G401.6 (cell line): ENCODE results near the gene MZT2A.
"Not testable (repeated sequence)": the region's sequence is repeated elsewhere in the genome, so short reads cannot be mapped to it uniquely, and the experiment has no call there.

Source experiments
- FAIRE-seq: peaks from 2 replicates; lab custom pipeline; 2012; peaks lifted over from hg19 to GRCh38; lab: Jason Lieb, UNC

MZT2A gene

GRCh38 chr2:131490616-131491468, 1.4 kb downstream of the MZT2A start:
- FAIRE-seq = not testable (repeated sequence)

GRCh38 chr2:131488306-131489205, 3.6 kb downstream of the MZT2A start:
- FAIRE-seq = no peak

GRCh38 chr2:131486201-131486902, 5.8 kb downstream of the MZT2A start:
- not testable (repeated sequence) for FAIRE-seq

GRCh38 chr2:131484906-131485460, 7.2 kb downstream of the MZT2A start:
- not testable (repeated sequence) for FAIRE-seq

- FAIRE-seq = not testable (repeated sequence)
Measured at GRCh38 chr2:131483981-131484820, 8.0 kb downstream of the MZT2A start.

- not testable (repeated sequence) for FAIRE-seq
Measured at GRCh38 chr2:131482506-131483155, 9.6 kb downstream of the MZT2A start.

- FAIRE-seq = not testable (repeated sequence)
Measured at GRCh38 chr2:131480351-131480750, 11.8 kb downstream of the MZT2A start.

- not testable (repeated sequence) for FAIRE-seq
Measured at GRCh38 chr2:131478850-131479461, 13.2 kb downstream of the MZT2A start.

GRCh38 chr2:131478074-131478849, 13.9 kb downstream of the MZT2A start:
- not testable (repeated sequence) for FAIRE-seq

GRCh38 chr2:131477227-131477626, 15.0 kb downstream of the MZT2A start:
- not testable (repeated sequence) for FAIRE-seq

GRCh38 chr2:131476363-131476762, 15.8 kb downstream of the MZT2A start:
- not testable (repeated sequence) for FAIRE-seq

- no peak for FAIRE-seq
Measured at GRCh38 chr2:131475831-131476230, 16.4 kb downstream of the MZT2A start, which contains the start of gene TUBA3D. TSS of gene TUBA3D (plus strand) at chr2:131476119. CDS start at chr2:131476200, 81 bp downstream.

- not testable (repeated sequence) for FAIRE-seq
Measured at GRCh38 chr2:131473266-131473665, 18.9 kb downstream of the MZT2A start.

- not testable (repeated sequence) for FAIRE-seq
Measured at GRCh38 chr2:131471624-131472023, 20.6 kb downstream of the MZT2A start.

GRCh38 chr2:131470944-131471343, 21.3 kb downstream of the MZT2A start:
- not testable (repeated sequence) for FAIRE-seq

GRCh38 chr2:131467722-131468121, 24.5 kb downstream of the MZT2A start:
- FAIRE-seq = not testable (repeated sequence)

GRCh38 chr2:131454914-131455313, 37.3 kb downstream of the MZT2A start:
- not testable (repeated sequence) for FAIRE-seq

GRCh38 chr2:131451265-131451949, 40.8 kb downstream of the MZT2A start:
- FAIRE-seq = not testable (repeated sequence)
